GM19372 (cell line): Measurements from ENCODE around the gene LIME1.

Source experiments
- ATAC-seq: cut with Tn5 transposase; IDR thresholded peaks from one replicate; pipeline ENCODE4 v1.9.1; 2021; ENCODE audit warnings: mild to moderate bottlenecking, low read depth, moderate library complexity; ENCODE audit not compliant: unreplicated experiment

LIME1 gene

GRCh38 chr20:63736893-63737694 is 630 bp downstream of the LIME1 start:
- ATAC-seq = no peak

- ATAC-seq = no peak
Observed at GRCh38 chr20:63737695-63737944, 1.2 kb downstream of the LIME1 start.

GRCh38 chr20:63737945-63738686 is 1.7 kb downstream of the LIME1 start:
- ATAC-seq = no peak

- ATAC-seq = no peak
Observed at GRCh38 chr20:63738687-63739129, 2.2 kb downstream of the LIME1 start.

GRCh38 chr20:63739130-63740069 is 2.9 kb downstream of the LIME1 start, which contains the start of gene SLC2A4RG:
Gene SLC2A4RG, plus strand, starts transcription at chr20:63739776. Its CDS starts 137 bp downstream, at chr20:63739913.
- ATAC-seq = peak; percentile 53

GRCh38 chr20:63740070-63740626 is 3.7 kb downstream of the LIME1 start:
- ATAC-seq = peak; percentile 20

GRCh38 chr20:63740627-63741353 is 4.3 kb downstream of the LIME1 start:
- peak; percentile 2 for ATAC-seq

GRCh38 chr20:63741354-63741675 is 4.9 kb downstream of the LIME1 start:
- no peak for ATAC-seq

- ATAC-seq = no peak
Observed at GRCh38 chr20:63741676-63742380, 5.4 kb downstream of the LIME1 start.

GRCh38 chr20:63742381-63743024 is 6.0 kb downstream of the LIME1 start:
- ATAC-seq = no peak

- no peak for ATAC-seq
Observed at GRCh38 chr20:63743210-63743970, 6.9 kb downstream of the LIME1 start.

- no peak for ATAC-seq
Observed at GRCh38 chr20:63744158-63744557, 7.7 kb downstream of the LIME1 start.

GRCh38 chr20:63744574-63745423 is 8.3 kb downstream of the LIME1 start:
- ATAC-seq = no peak

GRCh38 chr20:63745424-63745805 is 9.0 kb downstream of the LIME1 start:
- ATAC-seq = no peak

GRCh38 chr20:63745961-63746731 is 9.7 kb downstream of the LIME1 start:
- ATAC-seq = no peak

GRCh38 chr20:63746751-63747315 is 10.4 kb downstream of the LIME1 start:
- no peak for ATAC-seq
